ENCODE measurements around the gene ADAMTS8. TPM values are rescaled to one million over a fixed set of nuclear protein-coding genes. Genes with fewer than 3 reads are reported as not detected.

Gene ADAMTS8
- total RNA-seq, 1 experiment from 2014 or later: 0.07 TPM

DNA sequence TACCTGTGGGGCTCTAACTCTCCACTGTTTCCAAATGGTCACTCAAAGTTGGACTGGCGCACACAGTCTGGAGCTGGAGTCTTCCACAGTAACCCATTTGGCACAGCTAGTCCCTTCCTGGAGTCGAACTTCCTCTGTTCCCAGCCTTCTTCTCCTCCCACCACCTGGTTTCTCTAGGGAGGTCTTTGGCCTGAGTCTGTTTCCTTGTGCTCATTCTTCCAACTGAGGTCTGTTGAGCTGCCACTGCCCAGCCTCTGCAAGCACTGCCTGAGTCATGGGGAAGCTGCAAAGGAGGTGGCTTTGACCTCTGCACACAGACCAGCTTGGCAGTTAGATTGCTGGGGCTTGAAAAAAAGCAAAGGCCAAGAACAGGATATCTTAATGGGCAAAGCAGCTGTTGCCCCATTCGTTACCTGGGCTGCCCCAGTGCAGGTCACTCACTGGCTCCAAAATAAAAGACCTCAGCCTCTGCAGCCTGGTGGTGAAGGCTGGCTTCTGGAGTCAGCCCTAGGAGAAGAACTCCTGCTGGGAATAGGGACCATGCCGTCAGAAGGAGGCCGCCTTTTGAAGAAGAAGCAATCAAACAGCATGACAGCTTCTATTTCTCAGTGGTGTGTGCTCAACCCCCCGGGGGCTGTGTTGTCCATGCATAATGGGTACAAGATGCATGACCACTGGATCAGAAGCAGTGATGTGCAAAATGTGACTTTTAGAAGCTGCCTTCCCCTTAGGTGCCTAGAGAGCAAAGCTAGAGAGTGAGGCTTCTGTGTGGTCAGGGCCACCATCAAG is 23.0 kb upstream of the ADAMTS8 start:
- intact Hi-C loops (cut with micrococcal nuclease): no loop called here

GRCh38 chr11:130449996-130450769 is 21.8 kb upstream of the ADAMTS8 start:
- TF ChIP-seq CEBPB (IDR thresholded peaks at IDR 0.05; ENCODE audit: low read depth): no peak
- no peak for TF ChIP-seq EZH2phosphoT487 (IDR thresholded peaks at IDR 0.05; ENCODE audit: borderline replicate concordance)
- no peak for TF ChIP-seq ZBTB33 (IDR thresholded peaks at IDR 0.05; ENCODE audit: extremely low read depth, insufficient replicate concordance, low read length)
- TF ChIP-seq YY1 (IDR thresholded peaks at IDR 0.05; ENCODE audit: extremely low read depth, insufficient replicate concordance, low read depth, low read length): no peak
- TF ChIP-seq, protein P1, sequence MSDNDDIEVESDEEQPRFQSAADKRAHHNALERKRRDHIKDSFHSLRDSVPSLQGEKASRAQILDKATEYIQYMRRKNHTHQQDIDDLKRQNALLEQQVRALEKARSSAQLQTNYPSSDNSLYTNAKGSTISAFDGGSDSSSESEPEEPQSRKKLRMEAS (IDR thresholded peaks at IDR 0.05): no peak
- TF ChIP-seq RAD21 (IDR thresholded peaks at IDR 0.05; ENCODE audit: low read depth): no peak
- no peak for TF ChIP-seq TCF7L2 (IDR thresholded peaks at IDR 0.05; ENCODE audit: borderline replicate concordance, extremely low read depth, insufficient read depth, insufficient read length)
- no peak for TF ChIP-seq FOSL1 (IDR thresholded peaks at IDR 0.05; ENCODE audit: low read depth)
- no peak for TF ChIP-seq ZNF274 (IDR thresholded peaks at IDR 0.05; ENCODE audit: low read depth, low read length)
- no peak for TF ChIP-seq JUND (IDR thresholded peaks at IDR 0.05)
- no peak for TF ChIP-seq SP1 (IDR thresholded peaks at IDR 0.05; ENCODE audit: low read depth)
- TF ChIP-seq ELF1 (IDR thresholded peaks at IDR 0.05; ENCODE audit: borderline replicate concordance, low read depth): no peak
- no peaks in the 10 kb centered on the region for H3K9me2 ChIP-seq (ENCODE audit: insufficient read depth)
- H3K4me3 ChIP-seq (replicated peaks in 1 of 2; ENCODE audit: low read depth in 1 of 2, low read length in 2 of 2): no peak overlapping the region
- ATAC-seq (no peak), DNase-seq (ENCODE audit: low read depth, low spot score) (no peak)
- ChIA-PET RAD21 (ENCODE audit: low non-redundant PET in 1 of 2, low total read pairs in 2 of 2, uncharacterized antibody in 2 of 2, unreplicated experiment in 2 of 2) (no interaction called here), POLR2A (no interaction called here), CTCF (no interaction called here)
- H4K20me1 ChIP-seq (ENCODE audit: insufficient read depth): no peaks in the 10 kb centered on the region
- H3K36me3 ChIP-seq (ENCODE audit: control insufficient read depth in 1 of 2, insufficient read depth in 2 of 2, low read length in 2 of 2): no peaks in the 10 kb centered on the region
- no peaks in the 10 kb centered on the region for H3K9me3 ChIP-seq (ENCODE audit: control insufficient read depth in 1 of 2, insufficient read depth in 1 of 2, low read depth in 1 of 2, low read length in 2 of 2)
- H3K4me2 ChIP-seq (ENCODE audit: low read length): no peak overlapping the region
- peaks cover 2 to 11% of the 10 kb centered on the region in 2 experiments; a peak in 3 of 4 replicates for H3K4me1 ChIP-seq (ENCODE audit: control insufficient read depth in 1 of 2, insufficient read depth in 2 of 2, low read length in 2 of 2)
- H3K79me2 ChIP-seq (ENCODE audit: insufficient read depth, low read length): no peaks in the 10 kb centered on the region
- no peak overlapping the region for H3K9ac ChIP-seq (ENCODE audit: low read length)
- intact Hi-C loops (cut with micrococcal nuclease): no loop called here
- no peak overlapping the region for H2AFZ ChIP-seq (ENCODE audit: low read depth, low read length, poor library complexity, severe bottlenecking)
- no TSS peak for BruUV-seq (replicated peaks)
- H3K27me3 ChIP-seq (ENCODE audit: insufficient read depth, low read length): no peaks in the 10 kb centered on the region
- H3K27ac ChIP-seq (ENCODE audit: low read depth, low read length): no peak overlapping the region

More for the DNA sequence above, 23.0 kb upstream of the ADAMTS8 start:
- no peak for DNase-seq (ENCODE audit: low read depth, low spot score)
- H3K36me3 ChIP-seq (ENCODE audit: control insufficient read depth in 1 of 2, insufficient read depth in 2 of 2, low read length in 2 of 2): no peaks in the 10 kb centered on the region
- no peak for TF ChIP-seq RAD21 (IDR thresholded peaks at IDR 0.05; ENCODE audit: low read depth)
- no peak for TF ChIP-seq EGR1 (IDR thresholded peaks at IDR 0.05; ENCODE audit: low read depth)
- TF ChIP-seq CBX3 (IDR thresholded peaks at IDR 0.05; ENCODE audit: low read depth): no peak
- no peak for TF ChIP-seq POLR2AphosphoS5 (IDR thresholded peaks at IDR 0.05; ENCODE audit: low read depth, low read length)
- TF ChIP-seq, protein P1 (IDR thresholded peaks at IDR 0.05): no peak
- no peak overlapping the region for H2AFZ ChIP-seq (ENCODE audit: low read depth, low read length, poor library complexity, severe bottlenecking)
- ChIA-PET POLR2A (no interaction called here), RAD21 (ENCODE audit: low non-redundant PET in 1 of 2, low total read pairs in 2 of 2, uncharacterized antibody in 2 of 2, unreplicated experiment in 2 of 2) (no interaction called here), CTCF (no interaction called here)
- no TSS peak for BruUV-seq (replicated peaks)
- H3K79me2 ChIP-seq (ENCODE audit: insufficient read depth, low read length): no peaks in the 10 kb centered on the region
- no peak overlapping the region for H3K27ac ChIP-seq (ENCODE audit: low read depth, low read length)
- no peak overlapping the region for H3K4me3 ChIP-seq (replicated peaks in 1 of 2; ENCODE audit: low read depth in 1 of 2, low read length in 2 of 2)
- H3K9ac ChIP-seq (ENCODE audit: low read length): no peak overlapping the region
- no peaks in the 10 kb centered on the region for H3K9me2 ChIP-seq (ENCODE audit: insufficient read depth)
- H3K4me1 ChIP-seq (ENCODE audit: control insufficient read depth in 1 of 2, insufficient read depth in 2 of 2, low read length in 2 of 2): peaks cover 2 to 11% of the 10 kb centered on the region in 2 experiments; a peak in 3 of 4 replicates
- no peaks in the 10 kb centered on the region for H3K27me3 ChIP-seq (ENCODE audit: insufficient read depth, low read length)
- H3K9me3 ChIP-seq (ENCODE audit: control insufficient read depth in 1 of 2, insufficient read depth in 1 of 2, low read depth in 1 of 2, low read length in 2 of 2): no peaks in the 10 kb centered on the region
- no peak overlapping the region for H3K4me2 ChIP-seq (ENCODE audit: low read length)
- no peak for ATAC-seq
- H4K20me1 ChIP-seq (ENCODE audit: insufficient read depth): no peaks in the 10 kb centered on the region

Measured in HCT116 (cell line).